CD4-positive, alpha-beta T cell treated with Interleukin-15 for 1 hour (primary cell): ENCODE measurements around the gene EMP2.
A peak's percentile ranks its signal among the peaks of the same experiment; 100 is the strongest.
"Not testable (repeated sequence)": the region's sequence is repeated elsewhere in the genome, so short reads cannot be mapped to it uniquely, and the experiment has no call there.

ENCODE experiments used
- DNase-seq: peaks from one replicate; pipeline ENCODE4 v3.0.0-alpha.2; 2020

The EMP2 gene

DNA sequence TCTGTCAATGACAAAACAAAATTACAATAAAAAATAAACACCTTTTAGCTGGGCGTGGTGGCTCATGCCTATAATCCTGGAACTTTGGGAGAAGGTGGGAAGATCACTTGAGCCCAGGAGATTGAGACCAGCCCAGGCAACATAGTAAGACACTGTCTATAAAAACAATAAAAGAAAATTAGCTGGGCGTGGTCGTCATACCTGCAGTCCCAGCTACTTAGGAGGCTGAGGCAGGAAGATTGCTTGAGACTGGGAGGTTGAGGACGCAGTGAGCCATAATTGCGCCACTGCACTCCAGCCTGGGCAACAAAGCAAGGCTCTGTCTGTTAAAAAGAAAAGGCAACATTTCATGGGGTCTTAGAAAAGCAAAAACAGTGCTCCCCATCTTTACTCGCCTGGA lies 32.7 kb downstream of the EMP2 start:
- no peak for DNase-seq

DNA sequence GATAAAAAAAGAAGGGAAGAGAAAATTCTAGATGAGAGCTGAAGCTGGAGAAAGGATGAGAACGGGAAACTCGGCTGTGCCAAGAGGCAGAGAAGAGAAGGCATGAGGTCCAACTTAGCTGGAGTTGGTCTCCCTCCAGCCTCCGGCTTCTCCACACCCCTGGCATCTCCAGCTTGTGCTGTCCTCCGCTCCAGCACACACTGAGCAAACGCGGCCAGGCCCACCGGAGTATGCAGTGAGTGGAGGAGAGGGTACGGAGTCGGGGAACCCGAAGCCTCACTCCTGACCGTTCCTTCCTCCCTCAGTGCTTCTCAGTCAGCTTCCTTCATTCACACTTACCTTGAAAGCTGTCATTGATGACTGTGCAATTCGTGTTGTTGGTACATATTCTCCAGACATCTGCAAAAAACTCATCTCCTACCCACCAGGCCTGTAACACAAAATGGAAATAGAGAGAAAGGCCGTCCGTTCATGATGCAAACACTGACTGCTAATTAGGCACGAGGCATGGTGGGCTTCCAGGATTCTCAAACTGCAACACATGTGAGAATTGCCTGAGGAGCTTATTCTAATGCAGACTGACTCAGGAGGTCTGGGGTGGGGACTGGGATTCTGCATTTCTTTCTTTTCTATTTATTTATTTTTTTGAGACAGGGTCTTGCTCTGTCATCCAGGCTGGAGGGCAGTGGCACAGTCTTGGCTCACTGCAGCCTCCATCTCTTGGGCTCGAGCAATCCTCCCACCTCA lies 37.0 kb downstream of the EMP2 start:
- DNase-seq, result no peak

DNA sequence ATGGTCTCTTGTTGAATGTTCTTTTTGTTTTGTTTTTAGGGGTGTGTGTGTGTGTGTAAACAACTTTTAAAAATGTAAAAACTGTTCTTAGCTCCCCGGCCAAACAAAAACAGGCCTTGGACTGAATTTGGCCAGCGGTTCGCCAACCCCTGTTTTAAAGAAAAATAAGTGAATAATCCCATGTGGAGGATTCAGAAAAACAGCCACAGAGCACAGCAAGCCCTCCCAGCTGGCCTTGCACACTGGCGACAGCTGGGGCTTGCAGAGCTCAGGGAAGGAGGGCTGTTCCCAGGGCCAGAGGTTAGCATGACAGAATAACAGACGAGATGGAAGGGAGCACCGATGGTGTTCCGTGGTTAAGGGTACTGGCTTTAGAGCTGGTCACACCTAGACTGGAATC lies 39.0 kb downstream of the EMP2 start:
- no peak for DNase-seq

DNA sequence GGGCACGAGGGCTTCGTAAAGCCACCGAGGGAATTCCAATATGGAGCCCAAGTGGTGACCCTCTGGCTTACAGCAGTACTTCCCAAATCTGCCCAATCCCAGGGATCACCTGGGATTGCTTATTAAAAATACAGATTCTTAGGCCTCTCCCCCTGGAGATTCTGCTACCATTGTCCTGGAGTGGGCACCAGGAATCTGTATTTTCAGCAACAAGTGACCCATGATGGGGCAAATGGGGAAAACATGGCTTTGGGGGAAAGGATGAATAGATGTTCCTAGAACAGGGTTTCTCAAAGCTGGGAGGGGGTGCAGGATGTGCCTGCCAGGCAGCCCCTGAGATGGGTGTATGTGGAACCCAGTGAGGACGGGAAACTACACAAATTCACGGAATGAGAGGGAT lies 40.6 kb downstream of the EMP2 start:
- DNase-seq, result no peak

DNA sequence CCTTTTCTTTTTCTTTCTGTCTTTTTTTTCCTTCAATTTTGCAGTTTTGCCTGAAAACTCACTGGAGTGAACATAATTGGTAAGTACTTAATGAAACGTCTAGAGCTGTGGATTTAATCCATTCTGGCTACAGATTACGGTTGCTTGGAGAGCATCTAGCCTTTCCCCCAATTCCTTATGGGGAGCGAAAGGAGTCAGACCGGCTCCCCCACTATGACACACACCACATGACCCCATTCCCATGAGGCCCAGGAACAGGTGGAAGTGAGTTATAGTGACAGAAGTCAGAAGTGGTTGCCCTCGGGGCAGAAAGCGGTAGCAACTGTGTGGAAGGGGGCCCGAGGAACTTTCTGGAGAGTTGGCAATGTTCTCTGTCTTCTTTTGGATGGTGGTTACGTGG lies 41.2 kb downstream of the EMP2 start:
- no peak for DNase-seq

DNA sequence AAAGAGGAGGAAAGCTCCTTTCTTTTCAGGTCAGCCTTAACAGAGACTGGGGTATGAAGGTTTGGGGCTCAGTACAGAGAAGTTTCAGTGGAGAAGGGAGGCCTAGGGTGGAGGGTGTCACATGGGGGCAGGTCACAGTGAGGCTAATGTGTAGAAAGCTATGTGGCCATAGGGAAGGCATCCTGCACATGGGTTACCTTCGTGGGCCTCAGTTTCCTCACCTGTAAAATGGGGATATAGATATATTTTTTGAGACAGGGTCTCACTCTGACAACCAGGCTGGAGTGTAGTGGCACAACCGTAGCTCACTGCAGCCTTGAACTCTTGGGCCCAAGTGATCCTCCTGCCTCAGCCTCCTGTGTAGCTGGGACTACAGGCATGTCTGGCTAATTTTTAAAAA lies 41.8 kb downstream of the EMP2 start:
- no peak for DNase-seq

- no peak for DNase-seq
These were observed 42.5 kb downstream of the EMP2 start for GRCh38 chr16:10537946-10538345.

DNA sequence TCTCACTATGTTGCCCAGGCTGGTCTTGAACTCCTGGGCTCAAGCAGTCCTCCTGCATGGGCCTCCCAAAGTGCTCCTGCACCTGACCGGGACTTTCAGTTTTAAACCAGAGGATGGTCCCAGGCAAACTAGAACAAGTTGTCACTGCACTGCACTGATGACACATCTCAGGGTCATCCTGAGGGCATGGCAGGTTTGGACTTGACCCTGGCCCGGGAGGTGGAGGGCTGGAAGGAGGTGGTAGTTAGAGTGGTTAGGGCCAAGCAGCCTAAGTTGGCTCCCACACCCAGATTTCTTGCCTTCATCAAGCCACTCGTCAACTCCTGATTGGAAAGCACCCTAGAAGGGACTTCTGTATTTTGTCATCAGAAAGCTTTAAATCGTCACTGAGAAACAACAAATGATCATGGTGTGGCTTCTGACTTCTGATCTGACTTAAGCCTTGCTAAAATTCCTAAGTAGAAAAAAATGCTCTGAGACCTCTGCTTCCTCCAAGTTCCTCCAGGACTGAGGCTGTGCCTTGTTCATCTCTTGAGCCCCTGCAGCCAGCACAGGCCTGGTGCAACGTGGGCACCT lies 43.5 kb downstream of the EMP2 start:
- no peak for DNase-seq

GRCh38 chr16:10536328-10536727 lies 44.1 kb downstream of the EMP2 start:
- not testable (repeated sequence) for DNase-seq

GRCh38 chr16:10535461-10535860 lies 44.9 kb downstream of the EMP2 start:
- no peak for DNase-seq

GRCh38 chr16:10534748-10535147 lies 45.6 kb downstream of the EMP2 start:
- DNase-seq, result no peak

DNA sequence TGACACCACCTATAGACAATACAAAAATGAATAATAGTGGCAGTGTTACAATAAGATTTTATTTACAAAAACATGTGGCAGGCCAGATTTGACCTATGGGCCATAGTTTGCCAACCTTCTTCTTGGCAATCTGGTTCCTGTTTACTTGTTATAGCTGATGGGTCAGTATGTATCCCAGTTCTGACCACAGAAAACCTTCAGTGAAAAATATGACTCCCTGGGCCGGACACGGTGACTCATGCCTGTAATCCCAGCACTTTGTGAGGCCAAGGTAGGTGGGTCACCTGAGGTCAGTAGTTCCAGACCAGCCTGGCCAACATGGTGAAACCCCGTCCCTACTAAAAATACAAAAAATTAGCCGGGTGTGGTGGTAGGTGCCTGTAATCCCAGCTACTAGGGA lies 46.8 kb downstream of the EMP2 start:
- not testable (repeated sequence) for DNase-seq

- no peak for DNase-seq
These were observed 48.8 kb downstream of the EMP2 start for GRCh38 chr16:10531582-10531981.

- no peak for DNase-seq
These were observed 49.7 kb downstream of the EMP2 start for GRCh38 chr16:10530685-10531084.

GRCh38 chr16:10529895-10530669 lies 50.3 kb downstream of the EMP2 start:
- no peak for DNase-seq

GRCh38 chr16:10528635-10529034 lies 51.8 kb downstream of the EMP2 start:
- DNase-seq, result no peak

- DNase-seq, result no peak
These were observed 53.4 kb downstream of the EMP2 start for GRCh38 chr16:10526962-10527361.

DNA sequence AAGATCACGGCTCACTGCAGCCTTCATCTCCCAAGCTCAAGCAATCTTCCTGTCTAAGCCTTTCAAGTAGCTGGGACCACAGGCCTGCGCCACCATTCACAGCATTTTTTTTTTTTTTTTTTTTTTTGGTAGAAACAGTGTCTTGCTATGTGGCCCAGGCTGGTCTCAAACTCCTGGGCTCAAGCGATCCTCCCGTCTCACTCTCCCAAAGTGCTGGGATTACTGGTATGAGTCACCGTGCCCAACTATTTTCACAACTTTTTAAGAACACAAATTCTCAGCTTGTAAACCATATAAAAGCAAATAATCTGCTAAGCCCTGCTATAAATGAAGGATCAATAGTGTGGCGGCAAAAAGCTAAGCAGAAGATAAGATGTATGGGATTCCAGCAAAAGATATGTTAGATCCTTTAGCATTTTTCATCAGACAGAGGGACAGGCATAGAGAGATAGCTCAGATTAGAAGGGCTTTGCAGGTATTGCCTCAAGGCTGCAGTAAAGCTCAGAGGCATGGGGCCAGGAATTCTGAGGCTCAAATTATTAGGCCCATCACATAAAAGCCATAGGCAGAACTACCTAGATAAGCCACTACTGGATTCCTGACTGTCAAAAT lies 55.1 kb downstream of the EMP2 start:
- DNase-seq, result no peak

GRCh38 chr16:10522966-10523365 lies 57.4 kb downstream of the EMP2 start:
- DNase-seq, result no peak

- peak; percentile 41 for DNase-seq
These were observed 58.6 kb downstream of the EMP2 start for GRCh38 chr16:10521681-10522274.

DNA sequence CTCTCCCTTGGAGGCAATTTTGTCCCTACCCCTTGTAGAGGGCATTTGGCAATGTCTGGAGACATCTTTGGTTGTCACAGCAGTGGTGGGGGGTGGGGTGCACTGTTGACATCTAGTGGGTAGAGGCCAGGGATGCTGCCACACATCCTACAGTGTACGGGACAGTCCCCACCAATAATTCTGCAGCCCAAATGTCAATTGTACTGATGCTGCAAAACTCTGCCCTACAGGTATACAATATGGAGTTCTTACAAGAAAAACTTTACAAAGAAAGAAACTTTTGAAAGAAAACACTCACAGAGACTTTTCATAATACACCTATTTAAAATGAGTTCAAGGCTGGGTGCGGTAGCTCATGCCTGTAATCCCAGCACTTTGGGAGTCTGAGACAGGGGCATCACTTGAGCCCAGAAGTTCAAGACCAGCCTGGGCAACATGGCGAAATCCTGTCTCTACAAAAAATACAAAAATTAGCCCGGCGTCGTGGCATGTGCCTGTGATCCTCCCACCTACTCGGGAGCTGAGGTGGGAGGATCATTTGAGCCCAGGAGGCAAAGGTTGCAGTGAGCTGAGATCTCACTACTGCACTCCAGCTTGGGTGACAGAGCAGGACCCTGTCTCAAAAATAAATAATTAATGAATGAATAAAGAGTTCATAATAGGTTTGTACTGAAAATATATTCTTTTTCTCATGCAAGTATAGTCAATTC lies 59.4 kb downstream of the EMP2 start:
- no peak for DNase-seq
